GM10266 (cell line): Measurements from ENCODE around the gene OPN1MW3.
A peak's percentile ranks its signal among the peaks of the same experiment; 100 is the strongest.

ENCODE experiments used
- DNase-seq: peaks from one replicate; pipeline ENCODE4 v3.0.0; 2012; ENCODE audit errors: extremely low spot score
- TF ChIP-seq, protein P1 (sequence below): IDR thresholded peaks from 2 replicates; pipeline ENCODE4 v1.5.1; 2012; ENCODE audit warnings: mild to moderate bottlenecking, low read depth; ENCODE audit not compliant: control insufficient read depth, insufficient read depth; ENCODE audit errors: missing control alignments

The OPN1MW3 gene

DNA sequence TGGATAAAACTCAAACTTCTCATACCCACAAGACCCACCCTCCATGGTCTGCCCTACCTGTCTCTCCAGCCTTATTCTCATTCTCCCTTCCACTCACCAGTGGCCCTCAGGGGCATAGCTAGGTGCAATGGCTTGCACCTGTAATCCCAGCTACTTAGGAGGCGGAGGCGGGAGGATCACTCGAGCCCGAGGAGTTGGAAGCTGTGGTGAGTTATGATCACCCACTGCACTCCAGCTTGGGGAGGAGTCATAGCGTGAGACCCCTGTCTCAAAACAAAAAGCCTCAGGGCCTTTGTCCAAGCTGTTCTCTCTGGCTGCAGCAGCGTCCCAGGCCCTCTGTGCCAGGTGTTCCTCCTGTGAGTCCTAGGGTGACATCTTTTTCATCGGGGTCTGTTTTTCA lies 54.7 kb downstream of the OPN1MW3 start:
- no peak for DNase-seq
- TF ChIP-seq, protein P1, sequence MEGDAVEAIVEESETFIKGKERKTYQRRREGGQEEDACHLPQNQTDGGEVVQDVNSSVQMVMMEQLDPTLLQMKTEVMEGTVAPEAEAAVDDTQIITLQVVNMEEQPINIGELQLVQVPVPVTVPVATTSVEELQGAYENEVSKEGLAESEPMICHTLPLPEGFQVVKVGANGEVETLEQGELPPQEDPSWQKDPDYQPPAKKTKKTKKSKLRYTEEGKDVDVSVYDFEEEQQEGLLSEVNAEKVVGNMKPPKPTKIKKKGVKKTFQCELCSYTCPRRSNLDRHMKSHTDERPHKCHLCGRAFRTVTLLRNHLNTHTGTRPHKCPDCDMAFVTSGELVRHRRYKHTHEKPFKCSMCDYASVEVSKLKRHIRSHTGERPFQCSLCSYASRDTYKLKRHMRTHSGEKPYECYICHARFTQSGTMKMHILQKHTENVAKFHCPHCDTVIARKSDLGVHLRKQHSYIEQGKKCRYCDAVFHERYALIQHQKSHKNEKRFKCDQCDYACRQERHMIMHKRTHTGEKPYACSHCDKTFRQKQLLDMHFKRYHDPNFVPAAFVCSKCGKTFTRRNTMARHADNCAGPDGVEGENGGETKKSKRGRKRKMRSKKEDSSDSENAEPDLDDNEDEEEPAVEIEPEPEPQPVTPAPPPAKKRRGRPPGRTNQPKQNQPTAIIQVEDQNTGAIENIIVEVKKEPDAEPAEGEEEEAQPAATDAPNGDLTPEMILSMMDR, result no peak

DNA sequence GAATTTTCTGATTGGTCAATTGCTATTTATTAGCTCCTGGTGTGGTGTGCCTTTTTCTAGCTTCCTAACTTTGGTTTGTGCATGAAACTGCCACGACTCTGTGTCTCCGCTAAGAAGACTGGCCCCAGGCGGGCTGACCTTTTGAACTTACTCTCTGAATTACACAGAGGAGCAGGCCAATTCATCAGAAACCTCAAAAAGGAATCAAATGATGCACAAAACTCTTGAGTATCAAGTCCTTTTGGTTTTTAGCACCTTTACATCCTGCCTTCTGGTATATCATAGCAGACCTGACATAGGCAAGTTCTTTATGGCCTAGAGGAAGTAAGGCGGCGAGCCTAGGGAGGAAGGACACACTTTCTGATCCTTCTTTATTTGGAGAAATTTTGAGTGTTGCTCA lies 55.8 kb downstream of the OPN1MW3 start:
- peak; percentile 34 for DNase-seq
- TF ChIP-seq, protein P1, result no peak

GRCh38 chrX:154315416-154315815 lies 58.0 kb downstream of the OPN1MW3 start:
- DNase-seq, result no peak
- TF ChIP-seq, protein P1, result no peak

- TF ChIP-seq, protein P1, result peak; percentile 33
- no peak for DNase-seq
Measured at GRCh38 chrX:154317391-154317995, 60.1 kb downstream of the OPN1MW3 start.

DNA sequence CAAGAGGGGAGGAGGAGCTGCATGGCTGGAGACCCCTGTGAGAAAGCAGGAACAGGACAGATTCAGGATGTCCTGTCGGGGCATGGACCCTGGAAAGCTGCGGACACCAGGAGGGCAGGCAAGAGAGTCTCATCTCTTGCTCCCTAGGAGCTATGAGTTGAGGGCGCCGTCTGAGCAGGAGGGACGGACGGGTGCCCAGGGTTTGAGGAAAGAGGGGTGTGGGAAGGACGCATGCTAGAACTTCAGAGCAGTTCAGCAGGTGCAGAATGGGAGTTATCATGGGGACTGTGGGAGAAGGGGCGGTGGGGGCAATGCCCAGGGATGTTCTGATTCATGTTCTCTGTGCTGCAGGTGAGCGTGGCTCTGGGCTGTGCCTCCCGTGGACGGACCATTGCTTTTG lies 63.0 kb downstream of the OPN1MW3 start:
- no peak for DNase-seq
- TF ChIP-seq, protein P1, result no peak
